ENCODE data around the gene TMEM121.

The TMEM121 gene

GRCh38 chr14:105486163-105486973, 40.0 kb upstream of the TMEM121 start, which contains the start of gene CRIP1:
Gene CRIP1, plus strand, starts transcription at chr14:105486886. Its CDS starts 374 bp downstream, at chr14:105487260.
- H3K4me3 ChIP-seq (ENCODE audit: low read length) = peak within 1 kb of the TSS; percentile 67
- DNase-seq (ENCODE audit: low read depth, low spot score) = no peak

GRCh38 chr14:105486974-105487448, 39.4 kb upstream of the TMEM121 start:
- H3K4me3 ChIP-seq (ENCODE audit: low read length) = peak overlapping the region; percentile 67
- no peak for DNase-seq (ENCODE audit: low read depth, low spot score)

GRCh38 chr14:105487449-105487985, 38.9 kb upstream of the TMEM121 start:
- no peak for DNase-seq (ENCODE audit: low read depth, low spot score)
- H3K4me3 ChIP-seq (ENCODE audit: low read length) = peak overlapping the region; percentile 67

GRCh38 chr14:105487986-105488777, 38.2 kb upstream of the TMEM121 start:
- H3K4me3 ChIP-seq (ENCODE audit: low read length) = peak overlapping the region; percentile 67
- no peak for DNase-seq (ENCODE audit: low read depth, low spot score)

- no peak for DNase-seq (ENCODE audit: low read depth, low spot score)
- H3K4me3 ChIP-seq (ENCODE audit: low read length) = peak overlapping the region; percentile 67
These were observed 37.4 kb upstream of the TMEM121 start for GRCh38 chr14:105488781-105489541.

GRCh38 chr14:105489542-105490266, 36.7 kb upstream of the TMEM121 start:
- peak overlapping the region; percentile 67 for H3K4me3 ChIP-seq (ENCODE audit: low read length)
- peak; percentile 94 for DNase-seq (ENCODE audit: low read depth, low spot score)

GRCh38 chr14:105490267-105490571, 36.2 kb upstream of the TMEM121 start:
- no peak for DNase-seq (ENCODE audit: low read depth, low spot score)
- H3K4me3 ChIP-seq (ENCODE audit: low read length) = peak overlapping the region; percentile 67

GRCh38 chr14:105490572-105491365, 35.6 kb upstream of the TMEM121 start, which contains the start of gene TEDC1:
Gene TEDC1, plus strand, starts transcription at chr14:105491246. Its CDS starts 130 bp downstream, at chr14:105491376.
- H3K4me3 ChIP-seq (ENCODE audit: low read length) = peak within 1 kb of the TSS; percentile 67

GRCh38 chr14:105491366-105491973, 34.9 kb upstream of the TMEM121 start:
- H3K4me3 ChIP-seq (ENCODE audit: low read length) = peak overlapping the region; percentile 63
- DNase-seq (ENCODE audit: low read depth, low spot score) = peak; percentile 70

More at GRCh38 chr14:105490572-105491365, 35.6 kb upstream of the TMEM121 start, which contains the start of gene TEDC1:
- DNase-seq (ENCODE audit: low read depth, low spot score) = peak; percentile 100

- H3K4me3 ChIP-seq (ENCODE audit: low read length) = peak overlapping the region; percentile 63
- no peak for DNase-seq (ENCODE audit: low read depth, low spot score)
These were observed 34.1 kb upstream of the TMEM121 start for GRCh38 chr14:105492031-105492970.

GRCh38 chr14:105492971-105493871, 33.2 kb upstream of the TMEM121 start:
- no peak overlapping the region for H3K4me3 ChIP-seq (ENCODE audit: low read length)
- DNase-seq (ENCODE audit: low read depth, low spot score) = no peak

- no peak overlapping the region for H3K4me3 ChIP-seq (ENCODE audit: low read length)
- no peak for DNase-seq (ENCODE audit: low read depth, low spot score)
These were observed 32.3 kb upstream of the TMEM121 start for GRCh38 chr14:105493921-105494605.

- no peak for DNase-seq (ENCODE audit: low read depth, low spot score)
- no peak overlapping the region for H3K4me3 ChIP-seq (ENCODE audit: low read length)
These were observed 31.8 kb upstream of the TMEM121 start for GRCh38 chr14:105494606-105494929.

- no peak overlapping the region for H3K4me3 ChIP-seq (ENCODE audit: low read length)
- no peak for DNase-seq (ENCODE audit: low read depth, low spot score)
These were observed 31.0 kb upstream of the TMEM121 start for GRCh38 chr14:105495101-105495989.

All from Jurkat, Clone E6-1 (cell line).